Dedifferentiated amniotic fluid mesenchymal stem cell (primary cell): ENCODE measurements around the gene CHCHD6.

ENCODE experiments used
- DNase-seq: peaks from one replicate; pipeline ENCODE4 v3.0.0-alpha.2; 2016; ENCODE audit errors: extremely low spot score

Gene CHCHD6

GRCh38 chr3:126959136-126959920 is 255.3 kb downstream of the CHCHD6 start:
- DNase-seq: no peak

- DNase-seq: peak; percentile 49
Observed at GRCh38 chr3:126959921-126960603, 256.0 kb downstream of the CHCHD6 start.

- DNase-seq: no peak
Observed at GRCh38 chr3:126960604-126960995, 256.6 kb downstream of the CHCHD6 start.

GRCh38 chr3:126961191-126961790 is 257.3 kb downstream of the CHCHD6 start:
- peak; percentile 48 for DNase-seq

DNA sequence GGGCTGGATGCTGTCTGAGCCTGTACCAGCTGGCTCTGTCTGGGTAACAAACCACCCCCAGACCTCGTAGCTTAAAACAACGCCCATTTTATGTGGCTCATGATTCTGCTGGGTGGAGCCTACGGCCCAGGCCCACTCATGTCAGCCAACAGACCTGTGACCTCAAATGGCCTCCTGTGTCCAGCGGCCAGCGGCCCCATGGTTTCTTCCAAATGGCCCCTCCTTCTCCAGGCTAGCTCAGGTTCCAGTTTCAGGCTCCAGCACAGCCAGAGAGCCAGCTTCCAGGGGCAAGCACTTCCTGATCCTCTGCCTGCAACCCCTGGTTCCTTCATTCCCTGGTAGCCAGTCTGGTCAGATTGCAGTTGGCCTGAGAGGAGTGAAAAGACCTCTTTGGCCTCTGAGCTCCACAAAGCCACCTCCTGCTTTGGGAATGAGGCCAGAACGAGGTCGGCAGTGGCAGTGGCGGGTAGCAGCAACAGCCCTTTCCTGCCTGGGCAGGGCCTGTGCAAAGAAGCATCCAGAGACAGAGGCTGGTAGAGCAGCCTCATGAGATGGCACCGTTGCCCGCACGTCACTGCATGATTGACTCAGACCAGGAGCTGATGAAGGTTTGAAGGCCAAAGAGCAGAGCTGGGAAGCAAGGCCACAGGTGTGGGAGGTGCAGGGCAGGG is 257.9 kb downstream of the CHCHD6 start:
- DNase-seq: no peak

- DNase-seq: no peak
Observed at GRCh38 chr3:126962756-126963155, 258.7 kb downstream of the CHCHD6 start.

GRCh38 chr3:126963261-126964190 is 259.5 kb downstream of the CHCHD6 start:
- no peak for DNase-seq

- DNase-seq: no peak
Observed at GRCh38 chr3:126964261-126964660, 260.2 kb downstream of the CHCHD6 start.

DNA sequence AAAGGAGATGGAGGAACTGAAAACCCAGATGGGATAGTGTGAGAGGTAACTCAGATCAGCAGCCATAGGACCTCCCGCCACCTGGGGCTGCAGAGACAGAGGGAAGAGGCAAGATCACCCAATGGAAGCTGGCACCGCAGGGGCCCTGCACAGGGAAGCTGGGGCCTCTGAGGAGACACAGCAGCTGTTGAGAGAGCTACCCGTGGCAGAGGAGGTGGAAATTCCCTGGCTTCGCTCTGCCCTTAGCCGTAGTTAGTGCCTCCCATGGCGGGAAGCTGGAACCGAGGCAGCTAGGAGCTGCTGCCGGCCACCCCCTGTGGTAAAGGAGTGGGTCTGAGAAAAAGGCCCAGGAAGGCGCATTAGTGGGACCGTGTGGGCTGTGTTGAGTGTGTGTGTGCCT is 260.9 kb downstream of the CHCHD6 start:
- no peak for DNase-seq

- DNase-seq: no peak
Observed at GRCh38 chr3:126965526-126966080, 261.6 kb downstream of the CHCHD6 start.

GRCh38 chr3:126967386-126967785 is 263.3 kb downstream of the CHCHD6 start:
- DNase-seq: no peak

DNA sequence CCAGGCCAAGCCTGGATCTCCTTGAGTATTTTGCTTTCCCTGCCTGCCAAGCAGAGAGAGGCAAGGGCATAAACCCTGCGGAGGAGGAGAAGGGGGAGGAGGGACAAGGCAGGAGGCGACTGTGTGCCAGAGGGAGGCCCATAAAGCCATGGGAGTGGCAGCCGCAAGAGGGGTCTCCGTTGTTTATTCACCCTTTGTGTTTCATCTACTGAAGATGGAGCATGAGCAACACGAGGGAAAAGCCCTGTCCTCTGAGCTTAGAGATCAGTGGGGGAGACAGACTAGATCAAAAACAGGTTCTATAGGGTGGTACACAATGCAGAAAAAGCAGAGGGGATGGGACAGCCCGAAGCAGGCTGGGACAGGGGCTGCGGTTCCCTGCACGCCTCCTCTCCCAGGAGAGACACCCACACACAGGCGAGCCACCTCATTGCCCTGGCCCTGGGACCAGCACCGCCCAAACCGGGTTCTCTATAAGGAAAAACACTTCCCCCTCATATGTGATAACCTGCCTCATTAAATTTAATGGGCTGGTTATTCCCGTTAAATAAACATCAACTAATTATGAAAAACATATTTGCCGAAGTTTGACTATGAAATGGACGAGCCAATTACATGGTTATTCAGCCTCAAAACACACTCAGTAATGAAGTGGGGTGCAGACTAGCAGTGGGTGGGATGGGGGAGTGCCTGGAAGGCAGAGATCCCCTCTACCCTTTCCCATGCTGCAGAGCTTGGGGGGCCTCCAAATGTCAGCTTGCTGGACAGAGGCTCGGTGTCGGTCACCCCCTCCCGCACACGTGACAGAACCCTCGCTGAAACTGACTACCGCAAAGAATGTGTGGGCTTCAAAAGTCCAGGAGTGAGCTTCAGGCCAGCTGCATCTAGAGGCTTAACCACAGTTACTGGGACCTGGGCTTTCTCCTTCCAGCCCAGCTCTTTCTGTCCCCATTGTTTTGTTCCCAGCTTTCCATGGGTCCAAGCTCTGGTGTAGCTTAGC is 264.7 kb downstream of the CHCHD6 start:
- no peak for DNase-seq

DNA sequence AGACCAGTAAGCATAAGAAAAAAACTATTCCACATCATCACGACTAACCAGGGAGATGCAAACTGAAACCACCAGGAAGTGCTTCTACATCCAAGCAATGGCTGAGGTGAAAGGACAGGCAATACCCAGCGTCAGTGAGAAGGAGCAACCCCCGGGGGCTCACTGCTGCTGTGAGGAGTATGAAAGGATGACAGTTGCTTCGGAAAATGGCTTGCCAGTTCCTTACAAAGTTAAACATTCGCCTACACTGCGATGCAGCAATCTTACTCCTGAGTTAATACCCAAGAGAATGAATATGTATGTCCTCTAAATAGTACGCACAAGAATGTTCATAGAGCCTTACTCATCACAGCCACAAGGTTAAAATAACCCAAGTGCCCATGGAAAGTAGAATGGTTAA is 265.5 kb downstream of the CHCHD6 start:
- DNase-seq: no peak

GRCh38 chr3:126970101-126970500 is 266.1 kb downstream of the CHCHD6 start:
- DNase-seq: no peak

DNA sequence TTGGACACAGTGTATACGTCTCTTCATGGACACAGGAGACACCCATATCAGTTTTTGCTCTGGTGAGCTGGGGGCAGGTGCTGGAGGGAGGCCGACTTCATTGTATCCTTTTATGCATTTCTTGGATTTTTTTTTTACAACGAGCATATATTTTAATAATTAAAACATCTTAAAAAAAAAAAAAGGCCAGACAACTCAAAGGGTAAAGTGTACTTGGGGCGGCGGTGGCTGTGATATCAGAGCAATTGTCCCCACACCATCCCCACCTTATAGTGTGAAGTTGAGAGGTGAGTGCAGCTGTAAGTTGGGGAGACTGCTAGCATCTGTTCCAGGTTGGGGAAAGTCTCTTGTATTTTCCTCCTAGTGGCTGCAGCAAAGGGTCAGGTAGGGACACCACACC is 266.9 kb downstream of the CHCHD6 start:
- DNase-seq: no peak

DNA sequence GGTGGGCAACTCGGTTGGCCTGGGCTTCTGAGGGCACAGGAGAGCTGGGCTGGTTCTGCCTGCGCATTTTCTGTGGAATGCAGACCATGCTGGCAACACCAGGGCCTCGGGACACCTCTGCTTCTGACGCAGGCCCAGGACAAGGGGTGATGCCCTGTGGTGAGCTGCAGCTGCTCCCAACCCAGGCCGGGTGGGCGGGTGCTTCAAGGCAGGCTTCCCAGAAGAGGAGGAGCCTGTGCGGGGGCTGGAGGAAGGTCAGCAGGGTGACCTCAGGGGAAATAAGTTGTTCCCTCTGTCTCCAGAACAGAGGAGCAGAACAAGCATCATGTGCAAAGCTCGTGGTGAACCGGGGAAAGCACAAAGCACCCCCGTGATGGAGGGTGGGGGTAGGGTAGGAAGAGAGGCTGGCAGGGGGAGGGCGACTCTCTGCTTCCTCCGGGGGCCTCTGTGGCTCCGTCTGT is 267.9 kb downstream of the CHCHD6 start:
- DNase-seq: no peak

GRCh38 chr3:126972866-126973265 is 268.8 kb downstream of the CHCHD6 start:
- DNase-seq: no peak

GRCh38 chr3:126973814-126974213 is 269.8 kb downstream of the CHCHD6 start:
- DNase-seq: no peak

GRCh38 chr3:126974756-126975155 is 270.7 kb downstream of the CHCHD6 start:
- DNase-seq: no peak

- DNase-seq: no peak
Observed at GRCh38 chr3:126976906-126977305, 272.9 kb downstream of the CHCHD6 start.
